ENCODE measurements around the gene FBN1. TPM values are rescaled to one million over a fixed set of nuclear protein-coding genes. Genes with fewer than 3 reads are reported as not detected.

The FBN1 gene
- total and polyA plus RNA-seq, 10 of the 15 experiments (the other 5 are each of a cell fraction or from before 2014, with no cell fraction given) = 2.2 to 15.3 (median 7.0) TPM

DNA sequence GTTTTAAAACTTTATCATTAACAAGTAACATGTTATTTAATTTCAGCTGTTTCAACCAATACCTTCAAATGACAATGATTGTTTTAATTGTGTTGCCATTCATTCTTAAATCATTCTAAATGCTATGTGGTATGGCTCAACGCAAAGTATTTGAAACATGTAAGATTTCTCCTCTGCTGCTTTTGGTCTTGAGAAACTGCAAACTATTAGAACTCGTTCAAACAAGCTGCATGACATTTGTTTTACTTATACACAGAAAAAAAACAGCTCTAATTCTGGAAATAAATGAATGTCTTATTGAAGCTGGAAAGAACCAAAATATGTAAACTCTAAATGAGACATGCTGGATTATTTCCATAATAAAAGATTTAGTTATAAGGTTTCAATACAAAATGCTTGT lies 29.3 kb downstream of the FBN1 start (continued):
- no peak for TF ChIP-seq KAT2A (conservative IDR thresholded peaks at IDR 0.05; ENCODE audit: control insufficient read depth, low read depth, low read length)
- TF ChIP-seq CREB1 (IDR thresholded peaks at IDR 0.05; ENCODE audit: low read depth) = no peak
- no peak for TF ChIP-seq CREM (IDR thresholded peaks at IDR 0.05; ENCODE audit: low read depth)
- TF ChIP-seq, protein P1, sequence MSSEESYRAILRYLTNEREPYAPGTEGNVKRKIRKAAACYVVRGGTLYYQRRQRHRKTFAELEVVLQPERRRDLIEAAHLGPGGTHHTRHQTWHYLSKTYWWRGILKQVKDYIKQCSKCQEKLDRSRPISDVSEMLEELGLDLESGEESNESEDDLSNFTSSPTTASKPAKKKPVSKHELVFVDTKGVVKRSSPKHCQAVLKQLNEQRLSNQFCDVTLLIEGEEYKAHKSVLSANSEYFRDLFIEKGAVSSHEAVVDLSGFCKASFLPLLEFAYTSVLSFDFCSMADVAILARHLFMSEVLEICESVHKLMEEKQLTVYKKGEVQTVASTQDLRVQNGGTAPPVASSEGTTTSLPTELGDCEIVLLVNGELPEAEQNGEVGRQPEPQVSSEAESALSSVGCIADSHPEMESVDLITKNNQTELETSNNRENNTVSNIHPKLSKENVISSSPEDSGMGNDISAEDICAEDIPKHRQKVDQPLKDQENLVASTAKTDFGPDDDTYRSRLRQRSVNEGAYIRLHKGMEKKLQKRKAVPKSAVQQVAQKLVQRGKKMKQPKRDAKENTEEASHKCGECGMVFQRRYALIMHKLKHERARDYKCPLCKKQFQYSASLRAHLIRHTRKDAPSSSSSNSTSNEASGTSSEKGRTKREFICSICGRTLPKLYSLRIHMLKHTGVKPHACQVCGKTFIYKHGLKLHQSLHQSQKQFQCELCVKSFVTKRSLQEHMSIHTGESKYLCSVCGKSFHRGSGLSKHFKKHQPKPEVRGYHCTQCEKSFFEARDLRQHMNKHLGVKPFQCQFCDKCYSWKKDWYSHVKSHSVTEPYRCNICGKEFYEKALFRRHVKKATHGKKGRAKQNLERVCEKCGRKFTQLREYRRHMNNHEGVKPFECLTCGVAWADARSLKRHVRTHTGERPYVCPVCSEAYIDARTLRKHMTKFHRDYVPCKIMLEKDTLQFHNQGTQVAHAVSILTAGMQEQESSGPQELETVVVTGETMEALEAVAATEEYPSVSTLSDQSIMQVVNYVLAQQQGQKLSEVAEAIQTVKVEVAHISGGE (CRISPR knock-in tag; IDR thresholded peaks at IDR 0.05) = no peak

DNA sequence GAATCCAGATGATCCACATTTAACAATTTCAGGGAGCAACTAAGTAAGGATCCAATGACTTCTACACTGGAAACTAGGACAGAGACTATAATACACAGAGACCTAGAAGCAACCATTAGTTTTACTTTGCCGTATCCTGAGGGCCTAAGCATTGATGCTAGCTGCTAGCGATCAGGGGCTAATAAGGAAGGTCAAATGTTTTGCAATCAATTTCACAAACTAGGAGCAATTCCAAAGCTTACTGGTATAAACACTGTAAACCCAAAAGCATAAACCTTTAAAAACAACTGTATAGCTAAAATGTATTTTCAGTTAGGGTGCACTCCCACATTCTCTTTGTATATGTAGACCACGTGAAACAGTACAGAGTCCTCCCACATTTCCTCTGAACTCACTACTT lies 31.5 kb downstream of the FBN1 start:
- DNase-seq (ENCODE audit: low read depth, low spot score) (no peak), ATAC-seq (no peak), FAIRE-seq (no peak)
- H3K27me3 ChIP-seq (replicated peaks in 1 of 2; ENCODE audit: control insufficient read depth in 2 of 2, insufficient read depth in 2 of 2, low read length in 1 of 2) = no peaks in the 10 kb centered on the region
- no peak overlapping the region for H3K9ac ChIP-seq (ENCODE audit: control insufficient read depth, insufficient read depth, low read length)
- ChIA-PET POLR2A (interaction anchor here (0.5 kb wide), 1 partner anchor 34 kb away, joined by 5 read pairs; no protein-coding TSS in a partner anchor), RAD21 (ENCODE audit: unreplicated experiment) (no interaction called here), SMC1A (ENCODE audit: uncharacterized antibody, unreplicated experiment) (interaction anchor here (0.5 to 1.5 kb wide), 2 partner anchors 11 to 156 kb away, joined by 3 to 5 read pairs; no protein-coding TSS in a partner anchor), CTCF (interaction anchor here (0.7 kb wide), 1 partner anchor 115 kb away, joined by 3 read pairs; no protein-coding TSS in a partner anchor)
- WGBS (ENCODE audit: insufficient coverage, insufficient replicate concordance, low lambda C conversion rate, missing lambda C conversion rate) = 66% methylated on average over 3 of the region's 3 CpGs
- no peak overlapping the region for H2AFZ ChIP-seq (ENCODE audit: control insufficient read depth, low read depth, low read length)
- H3K4me1 ChIP-seq (ENCODE audit: control insufficient read depth, insufficient read depth, low read length) = no peaks in the 10 kb centered on the region
- no TSS peak for BruUV-seq (replicated peaks)
- no peaks in the 10 kb centered on the region for H3K79me2 ChIP-seq (ENCODE audit: control insufficient read depth, insufficient read depth, low read length)
- no peaks in the 10 kb centered on the region for H4K20me1 ChIP-seq (ENCODE audit: control insufficient read depth, insufficient read depth)
- TF ChIP-seq JUND (IDR thresholded peaks at IDR 0.05; ENCODE audit: low read depth, low read length) (no peak), EP300 (IDR thresholded peaks at IDR 0.05; ENCODE audit: borderline replicate concordance in 1 of 2, control insufficient read depth in 1 of 2, low read depth in 2 of 2, low read length in 2 of 2) (no peak), SUZ12 (IDR thresholded peaks at IDR 0.05; ENCODE audit: unreplicated experiment) (no peak), ZNF24 (IDR thresholded peaks at IDR 0.05) (no peak), MYB (IDR thresholded peaks at IDR 0.05; ENCODE audit: borderline replicate concordance, low read depth, low read length) (no peak), EGR1 (IDR thresholded peaks at IDR 0.05; ENCODE audit: borderline replicate concordance in 1 of 2, low read depth in 2 of 2, low read length in 2 of 2) (no peak)
- TF ChIP-seq, protein P2, sequence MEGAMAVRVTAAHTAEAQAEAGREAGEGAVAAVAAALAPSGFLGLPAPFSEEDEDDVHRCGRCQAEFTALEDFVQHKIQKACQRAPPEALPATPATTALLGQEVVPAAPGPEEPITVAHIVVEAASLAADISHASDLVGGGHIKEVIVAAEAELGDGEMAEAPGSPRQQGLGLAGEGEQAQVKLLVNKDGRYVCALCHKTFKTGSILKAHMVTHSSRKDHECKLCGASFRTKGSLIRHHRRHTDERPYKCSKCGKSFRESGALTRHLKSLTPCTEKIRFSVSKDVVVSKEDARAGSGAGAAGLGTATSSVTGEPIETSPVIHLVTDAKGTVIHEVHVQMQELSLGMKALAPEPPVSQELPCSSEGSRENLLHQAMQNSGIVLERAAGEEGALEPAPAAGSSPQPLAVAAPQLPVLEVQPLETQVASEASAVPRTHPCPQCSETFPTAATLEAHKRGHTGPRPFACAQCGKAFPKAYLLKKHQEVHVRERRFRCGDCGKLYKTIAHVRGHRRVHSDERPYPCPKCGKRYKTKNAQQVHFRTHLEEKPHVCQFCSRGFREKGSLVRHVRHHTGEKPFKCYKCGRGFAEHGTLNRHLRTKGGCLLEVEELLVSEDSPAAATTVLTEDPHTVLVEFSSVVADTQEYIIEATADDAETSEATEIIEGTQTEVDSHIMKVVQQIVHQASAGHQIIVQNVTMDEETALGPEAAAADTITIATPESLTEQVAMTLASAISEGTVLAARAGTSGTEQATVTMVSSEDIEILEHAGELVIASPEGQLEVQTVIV (IDR thresholded peaks at IDR 0.05; ENCODE audit: borderline replicate concordance, partially characterized antibody) = no peak
- TF ChIP-seq, protein P3, sequence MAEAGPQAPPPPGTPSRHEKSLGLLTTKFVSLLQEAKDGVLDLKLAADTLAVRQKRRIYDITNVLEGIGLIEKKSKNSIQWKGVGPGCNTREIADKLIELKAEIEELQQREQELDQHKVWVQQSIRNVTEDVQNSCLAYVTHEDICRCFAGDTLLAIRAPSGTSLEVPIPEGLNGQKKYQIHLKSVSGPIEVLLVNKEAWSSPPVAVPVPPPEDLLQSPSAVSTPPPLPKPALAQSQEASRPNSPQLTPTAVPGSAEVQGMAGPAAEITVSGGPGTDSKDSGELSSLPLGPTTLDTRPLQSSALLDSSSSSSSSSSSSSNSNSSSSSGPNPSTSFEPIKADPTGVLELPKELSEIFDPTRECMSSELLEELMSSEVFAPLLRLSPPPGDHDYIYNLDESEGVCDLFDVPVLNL (IDR thresholded peaks at IDR 0.05; ENCODE audit: low read depth, low read length) = no peak
- no peak overlapping the region for H3K27ac ChIP-seq (ENCODE audit: control insufficient read depth, insufficient read depth)
- H3K4me3 ChIP-seq = no peak overlapping the region
- in situ Hi-C loops (cut with MboI) = no loop called here
- H3K36me3 ChIP-seq (ENCODE audit: control insufficient read depth in 2 of 2, insufficient read depth in 2 of 2, low read length in 1 of 2) = no peaks in the 10 kb centered on the region; a peak in 1 of 4 replicates
- H3K4me2 ChIP-seq (ENCODE audit: control insufficient read depth, insufficient read depth) = no peak overlapping the region
- intact Hi-C loops (cut with micrococcal nuclease; ENCODE audit: unreplicated experiment) = no loop called here
- no peaks in the 10 kb centered on the region for H3K9me3 ChIP-seq (replicated peaks; ENCODE audit: control insufficient read depth, insufficient read depth, low read length)
